ENCODE data around the gene PLCB4.

PLCB4 gene

GRCh38 chr20:9453201-9453600 lies 384.3 kb downstream of the PLCB4 start:
- no peak for DNase-seq (ENCODE audit: low read depth)

GRCh38 chr20:9454791-9455190 lies 385.9 kb downstream of the PLCB4 start:
- DNase-seq (ENCODE audit: low read depth) = peak; percentile 7

DNA sequence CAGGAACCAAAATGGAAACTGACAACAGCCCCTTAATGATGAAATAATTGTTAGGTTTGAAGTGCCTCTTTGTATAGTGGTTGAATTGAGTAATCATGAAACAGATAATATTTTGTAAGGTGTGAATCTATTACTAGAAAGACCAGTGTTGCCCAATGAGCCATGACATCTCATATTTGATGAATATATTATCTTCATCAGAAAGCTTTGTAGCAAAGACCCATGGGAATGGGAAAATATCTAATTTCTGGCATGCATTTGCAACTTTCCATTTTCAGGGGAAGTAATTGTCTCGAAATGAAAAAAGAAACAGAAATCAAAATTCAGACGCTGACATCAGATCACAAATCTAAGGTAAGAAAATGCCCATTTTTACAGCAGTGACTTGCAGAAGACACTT lies 388.2 kb downstream of the PLCB4 start:
- DNase-seq (ENCODE audit: low read depth) = no peak

GRCh38 chr20:9458138-9458796 lies 389.4 kb downstream of the PLCB4 start:
- peak; percentile 6 for DNase-seq (ENCODE audit: low read depth)

DNA sequence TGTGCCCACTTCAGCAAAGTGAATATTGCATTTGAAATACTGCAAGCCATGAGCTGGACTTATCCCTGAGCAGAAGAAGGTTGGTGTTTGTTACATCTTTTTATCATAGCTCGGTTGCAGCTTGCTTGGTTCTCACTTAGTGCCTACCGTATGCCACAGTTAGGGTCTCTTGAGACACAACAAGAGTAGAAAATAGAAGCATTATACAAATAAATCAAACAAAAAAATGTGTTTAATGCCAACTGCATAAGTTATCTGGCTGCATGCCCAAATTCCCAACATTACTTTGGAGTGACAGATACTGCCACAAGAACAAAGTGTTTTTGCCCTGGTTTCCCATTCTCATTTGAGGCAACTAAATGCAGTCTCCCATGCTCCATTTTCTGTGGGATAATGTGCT lies 391.6 kb downstream of the PLCB4 start:
- peak; percentile 30 for DNase-seq (ENCODE audit: low read depth)

DNA sequence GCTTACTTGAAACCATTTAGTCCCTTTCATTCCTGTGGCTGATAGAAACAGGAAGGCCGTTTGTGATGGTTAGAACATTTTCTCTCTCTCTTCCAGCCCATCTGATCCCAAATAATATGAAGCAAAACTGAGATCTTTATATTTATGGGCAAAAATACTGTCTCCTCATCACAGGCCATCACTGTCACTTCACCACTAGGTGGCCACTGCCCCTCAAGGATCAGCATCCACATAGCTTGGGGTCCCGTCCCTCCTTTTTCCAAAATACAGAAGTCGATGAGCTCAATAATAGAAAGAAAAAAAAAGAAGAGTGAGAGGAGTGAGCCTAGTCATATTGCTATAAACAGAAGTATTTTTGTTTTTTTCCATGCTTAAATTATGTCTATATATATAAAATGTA lies 399.1 kb downstream of the PLCB4 start:
- no peak for DNase-seq (ENCODE audit: low read depth)

- no peak for DNase-seq (ENCODE audit: low read depth)
These were observed 406.0 kb downstream of the PLCB4 start for GRCh38 chr20:9474835-9475415.

DNA sequence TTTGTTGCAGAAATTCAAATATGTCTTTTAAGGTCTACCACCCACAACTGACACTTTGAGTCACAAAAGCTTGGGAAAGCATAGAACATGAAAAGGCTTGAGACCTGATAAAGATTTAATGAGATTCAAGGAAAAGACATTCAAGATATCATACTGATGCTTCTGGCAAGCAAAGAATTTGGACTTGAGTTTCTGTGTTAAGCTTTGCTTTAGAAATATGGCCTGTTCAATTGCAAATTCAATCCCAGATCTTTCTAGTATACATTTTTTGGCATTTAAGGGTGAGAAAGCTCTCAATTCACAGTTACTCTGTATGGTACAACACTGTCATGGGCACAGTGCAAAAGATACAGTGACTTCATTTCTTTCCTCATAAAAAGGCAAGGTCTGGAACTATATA lies 406.6 kb downstream of the PLCB4 start:
- DNase-seq (ENCODE audit: low read depth) = no peak

- DNase-seq (ENCODE audit: low read depth) = no peak
These were observed 407.3 kb downstream of the PLCB4 start for GRCh38 chr20:9476174-9476573.

DNA sequence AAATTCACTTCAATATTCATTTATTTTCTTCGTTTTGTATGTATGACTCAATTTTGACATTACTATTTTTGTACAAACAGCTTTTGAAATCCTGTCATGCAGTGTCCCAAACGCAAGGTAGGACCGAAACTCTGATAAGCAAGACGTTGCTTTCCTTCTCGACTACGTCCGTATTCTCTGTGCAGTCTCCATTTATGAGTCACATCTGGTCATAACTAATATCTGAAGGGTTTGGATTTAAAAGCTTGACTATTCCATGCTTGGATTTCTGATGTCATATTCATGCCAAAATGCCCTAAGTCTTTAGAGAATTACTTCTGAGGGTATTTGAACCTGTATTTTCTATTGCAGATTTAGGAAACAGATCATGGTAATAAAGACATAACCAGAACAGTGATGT lies 407.8 kb downstream of the PLCB4 start:
- DNase-seq (ENCODE audit: low read depth) = no peak

DNA sequence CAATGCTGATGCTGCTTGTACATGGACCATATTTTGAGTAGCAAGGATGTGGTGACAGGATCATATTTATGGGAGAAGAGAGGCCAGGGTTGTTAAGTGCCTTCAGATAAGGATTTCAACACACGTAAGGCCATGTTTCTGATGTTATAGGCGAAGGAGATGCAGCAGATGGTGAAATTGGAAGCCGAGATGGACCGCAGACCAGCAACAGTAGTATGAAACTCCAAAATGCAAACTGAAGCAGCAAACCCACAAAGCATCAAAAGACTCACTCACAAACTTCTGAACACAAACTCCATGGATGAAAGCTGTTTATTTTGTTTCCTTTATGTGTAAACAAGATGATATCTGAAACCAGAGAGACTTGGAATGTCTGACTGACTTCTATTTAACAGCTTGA lies 409.9 kb downstream of the PLCB4 start:
- DNase-seq (ENCODE audit: low read depth) = no peak

DNA sequence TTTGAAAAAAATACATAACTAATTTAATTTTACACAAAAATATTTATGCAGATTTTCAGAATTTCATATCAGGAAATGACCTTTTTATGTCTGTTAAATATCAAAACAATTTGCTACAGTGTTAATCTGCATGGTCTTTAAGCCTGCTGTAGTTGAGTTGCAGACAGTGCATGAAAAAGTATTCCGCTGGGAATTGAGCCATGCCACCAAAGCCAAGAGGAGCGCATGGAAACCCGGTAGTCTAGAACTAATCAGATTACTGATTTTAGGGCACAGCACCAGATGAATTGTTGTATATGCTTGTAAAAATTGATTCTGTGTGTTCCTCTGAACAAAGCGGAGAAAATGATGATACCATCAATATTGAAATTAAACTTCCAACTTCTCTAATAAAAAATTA lies 411.2 kb downstream of the PLCB4 start:
- no peak for DNase-seq (ENCODE audit: low read depth)

DNA sequence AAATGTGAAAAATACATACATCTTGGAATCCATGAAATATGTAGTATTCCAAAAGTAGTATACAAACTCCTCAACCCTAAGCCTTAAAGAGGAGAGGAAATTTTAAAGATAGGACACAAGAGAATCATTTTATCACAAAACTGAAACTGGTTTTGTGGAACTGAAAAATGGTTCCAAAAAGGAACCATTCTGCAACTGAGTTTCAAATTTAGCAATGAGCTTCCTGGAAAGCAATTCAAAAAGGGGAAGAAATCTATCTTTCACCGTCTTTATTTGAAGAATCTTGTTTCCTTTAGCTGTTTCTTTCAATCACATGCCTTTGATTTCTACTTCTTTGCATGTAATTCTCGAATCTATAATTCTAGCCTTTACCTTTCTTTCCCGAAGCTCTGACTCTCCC lies 413.3 kb downstream of the PLCB4 start:
- no peak for DNase-seq (ENCODE audit: low read depth)

DNA sequence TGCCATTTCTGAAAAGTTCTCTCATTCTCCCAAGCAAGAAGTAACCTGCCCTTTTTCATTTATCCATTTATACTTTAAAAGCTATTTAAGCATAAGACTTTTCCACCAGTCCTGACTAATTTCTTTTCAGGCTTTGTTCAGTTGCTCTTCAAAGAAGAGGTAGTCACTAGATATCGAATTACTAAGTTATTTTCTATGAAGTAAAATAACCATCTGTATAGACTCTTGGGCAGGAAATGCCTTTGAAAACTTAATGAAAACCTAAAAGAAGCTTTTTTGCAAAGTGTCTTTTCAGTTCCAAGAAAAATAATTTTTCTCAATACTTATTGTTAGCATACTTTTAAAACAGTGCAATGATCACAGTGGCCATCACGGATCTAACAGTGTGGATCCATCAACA lies 414.2 kb downstream of the PLCB4 start:
- DNase-seq (ENCODE audit: low read depth) = no peak

DNA sequence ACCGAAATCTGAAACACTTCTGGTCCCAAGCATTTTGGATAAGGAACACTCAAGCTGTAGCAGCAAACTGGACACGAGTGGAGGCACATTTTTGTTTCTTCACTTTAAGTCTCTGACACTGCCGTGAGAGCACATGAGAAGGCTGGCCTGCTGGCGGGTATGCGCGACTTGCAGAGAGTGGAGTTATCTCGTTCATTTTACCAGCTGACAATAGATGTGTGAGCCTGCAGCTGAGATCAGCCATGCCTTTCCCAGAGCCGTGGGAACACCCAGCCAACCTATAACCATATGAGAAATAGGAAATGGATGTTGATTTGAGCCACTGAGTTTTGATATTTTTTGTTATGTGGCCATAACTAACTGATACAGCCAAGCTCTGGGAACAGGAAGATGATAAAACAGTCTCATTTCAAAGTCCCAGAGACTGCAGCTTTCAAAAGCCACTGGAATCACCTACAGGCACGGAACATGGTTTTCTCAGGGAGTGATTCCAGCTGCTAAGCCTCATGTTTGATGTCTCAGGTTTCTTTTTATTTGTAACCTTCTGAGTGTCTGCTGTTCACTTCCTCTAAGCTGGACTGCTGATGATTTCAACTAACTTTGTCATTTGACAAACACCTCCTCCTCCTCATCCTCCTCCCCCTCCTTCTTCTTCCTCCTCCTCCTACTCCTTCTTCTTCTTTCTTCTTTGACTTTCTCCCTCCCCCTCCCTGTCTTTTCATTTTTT lies 416.9 kb downstream of the PLCB4 start:
- no peak for DNase-seq (ENCODE audit: low read depth)

- DNase-seq (ENCODE audit: low read depth) = no peak
These were observed 418.3 kb downstream of the PLCB4 start for GRCh38 chr20:9487231-9487630.

GRCh38 chr20:9488063-9488462 lies 419.2 kb downstream of the PLCB4 start:
- DNase-seq (ENCODE audit: low read depth) = no peak

GRCh38 chr20:9490161-9490560 lies 421.3 kb downstream of the PLCB4 start:
- DNase-seq (ENCODE audit: low read depth) = no peak

GRCh38 chr20:9490631-9491030 lies 421.7 kb downstream of the PLCB4 start:
- DNase-seq (ENCODE audit: low read depth) = no peak

- no peak for DNase-seq (ENCODE audit: low read depth)
These were observed 422.4 kb downstream of the PLCB4 start for GRCh38 chr20:9491324-9491723.

DNA sequence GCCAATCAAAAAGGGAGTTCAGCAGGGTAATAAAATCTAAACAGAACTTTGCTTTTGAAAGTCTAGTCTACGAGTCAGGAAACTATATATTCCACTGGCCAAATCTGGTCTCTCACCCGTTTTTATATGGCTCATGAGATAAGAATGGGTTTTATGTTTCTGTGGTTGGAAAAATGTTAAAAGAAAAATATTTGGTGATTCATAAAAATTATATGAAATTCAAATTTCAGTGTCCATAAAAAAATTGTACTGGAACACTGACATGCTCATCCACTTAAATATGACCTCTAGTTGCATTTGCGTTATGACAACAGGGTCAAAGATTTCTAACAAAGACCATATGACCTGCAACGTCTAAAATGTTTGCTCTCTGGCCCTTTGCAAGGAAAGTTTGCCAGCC lies 423.2 kb downstream of the PLCB4 start:
- DNase-seq (ENCODE audit: low read depth) = no peak

- no peak for DNase-seq (ENCODE audit: low read depth)
These were observed 424.9 kb downstream of the PLCB4 start for GRCh38 chr20:9493803-9494202.

- no peak for DNase-seq (ENCODE audit: low read depth)
These were observed 426.8 kb downstream of the PLCB4 start for GRCh38 chr20:9495701-9496100.

GRCh38 chr20:9496155-9496554 lies 427.3 kb downstream of the PLCB4 start:
- no peak for DNase-seq (ENCODE audit: low read depth)

Data from amniotic epithelial cell (primary cell).